IMR-90 (cell line): ENCODE data around the gene IRF4. TPM values are rescaled to one million over a fixed set of nuclear protein-coding genes. Genes with fewer than 3 reads are reported as not detected.

Source experiments
- ATAC-seq: fragments of 200-7000 bp; cut with Tn5 transposase; 2 replicates; pipeline ENCODE4 v1.9.1; 2020; ENCODE audit warnings: low read depth, mild to moderate bottlenecking, moderate library complexity
- BruUV-seq: library from RNA; stranded (reverse); fragments of 400-500 nt; replicated peaks from 2 replicates; lab custom pipeline; 2021; lab: Mats Ljungman, UMichigan
- CTCF ChIA-PET: fragments of 300-600 bp; formaldehyde crosslinking; extraction: SDS; loops from one replicate; lab custom pipeline; 2021; ENCODE audit warnings: antibody characterized with exemption; lab: Yijun Ruan, JAX
- POLR2A ChIA-PET: fragments of 300-600 bp; sonication (Branson Sonifier 250); formaldehyde crosslinking; loops from one replicate; lab custom pipeline; 2022; ENCODE audit warnings: antibody characterized with exemption; ENCODE audit not compliant: unreplicated experiment; lab: Charles Lee
- DNase-seq: peaks from one replicate; pipeline ENCODE4 v3.0.0; 2013
- H2AFZ ChIP-seq: replicated peaks from 2 replicates; pipeline ENCODE3; 2013; ENCODE audit warnings: low read length, mild to moderate bottlenecking; ENCODE audit not compliant: poor library complexity
- H2AK5ac ChIP-seq: 2 replicates; pipeline ENCODE4 v1.6.1; 2013; ENCODE audit warnings: low read depth, low read length, inconsistent platforms
- H2AK9ac ChIP-seq: replicated peaks from 2 replicates; pipeline ENCODE3; 2013; ENCODE audit warnings: mild to moderate bottlenecking, low read depth, low read length, moderate library complexity; ENCODE audit not compliant: poor library complexity
- H2BK120ac ChIP-seq: 2 replicates; pipeline ENCODE4 v1.6.1; 2013; ENCODE audit warnings: low read depth, low read length, inconsistent platforms
- H2BK15ac ChIP-seq: 3 replicates; pipeline ENCODE4 v1.6.1; 2013; ENCODE audit warnings: low read depth, low read length, inconsistent platforms
- H2BK20ac ChIP-seq: 2 replicates; pipeline ENCODE4 v1.6.1; 2013; ENCODE audit warnings: low read depth, mild to moderate bottlenecking, inconsistent platforms, low read length, moderate library complexity
- H2BK5ac ChIP-seq: 2 replicates; pipeline ENCODE4 v1.6.1; 2013; ENCODE audit warnings: mild to moderate bottlenecking, low read depth, low read length, inconsistent platforms; ENCODE audit not compliant: poor library complexity, severe bottlenecking
- H3K14ac ChIP-seq: replicated peaks from 2 replicates; pipeline ENCODE4 v1.6.1; 2013; ENCODE audit warnings: low read depth, low read length, inconsistent platforms
- H3K18ac ChIP-seq: 2 replicates; pipeline ENCODE4 v1.6.1; 2013; ENCODE audit warnings: low read depth, low read length, control low read depth
- H3K23ac ChIP-seq: 2 replicates; pipeline ENCODE4 v1.6.1; 2013; ENCODE audit warnings: low read depth, low read length, inconsistent platforms
- H3K27ac ChIP-seq: 2 replicates; pipeline ENCODE4 v1.5.1; 2013; ENCODE audit warnings: mild to moderate bottlenecking, control low read depth, low read length; ENCODE audit not compliant: insufficient read depth
- H3K27me3 ChIP-seq: 2 replicates; pipeline ENCODE4 v1.6.1; 2013; ENCODE audit warnings: low read length; ENCODE audit not compliant: control insufficient read depth, insufficient read depth
- H3K36me3 ChIP-seq: 2 replicates; pipeline ENCODE4 v1.6.1; 2013; ENCODE audit warnings: low read length, mixed read lengths; ENCODE audit not compliant: control insufficient read depth, insufficient read depth
- H3K4ac ChIP-seq: 2 replicates; pipeline ENCODE4 v1.6.1; 2013; ENCODE audit warnings: low read depth, low read length, inconsistent platforms
- H3K4me1 ChIP-seq: 2 replicates; pipeline ENCODE4 v1.6.1; 2013; ENCODE audit warnings: low read length, mixed read lengths; ENCODE audit not compliant: control insufficient read depth, insufficient read depth
- H3K4me2 ChIP-seq: 2 replicates; pipeline ENCODE4 v1.6.1; 2013; ENCODE audit warnings: low read depth, mild to moderate bottlenecking, control low read depth, low read length, moderate library complexity
- H3K4me3 ChIP-seq: 2 replicates; pipeline ENCODE4 v1.5.1; 2013; ENCODE audit warnings: low read depth, mild to moderate bottlenecking, control low read depth, low read length, moderate library complexity; ENCODE audit not compliant: insufficient read depth
- H3K56ac ChIP-seq: 2 replicates; pipeline ENCODE4 v1.6.1; 2013; ENCODE audit warnings: low read length, inconsistent platforms; ENCODE audit not compliant: insufficient read depth; ENCODE audit errors: extremely low read depth
- H3K79me1 ChIP-seq, 2 experiments: 2 replicates each; pipeline ENCODE4 v1.6.1; 2013; ENCODE audit warnings: low read length in 2 of 2, inconsistent platforms in 1 of 2, low read depth in 1 of 2
- H3K9ac ChIP-seq: 2 replicates; pipeline ENCODE4 v1.6.1; 2013; ENCODE audit warnings: low read depth, low read length, control low read depth
- H3K9me1 ChIP-seq: 2 replicates; pipeline ENCODE4 v1.6.1; 2013; ENCODE audit warnings: low read length, inconsistent platforms; ENCODE audit not compliant: insufficient read depth
- H3K9me3 ChIP-seq: 2 replicates; pipeline ENCODE4 v1.6.1; 2013; ENCODE audit warnings: low read length; ENCODE audit not compliant: control insufficient read depth, insufficient read depth
- H4K20me1 ChIP-seq: 2 replicates; pipeline ENCODE4 v1.6.1; 2013; ENCODE audit warnings: low read length, inconsistent platforms; ENCODE audit not compliant: insufficient read depth
- H4K5ac ChIP-seq: 2 replicates; pipeline ENCODE4 v1.6.1; 2013; ENCODE audit warnings: mild to moderate bottlenecking, low read depth, low read length, control low read depth
- H4K8ac ChIP-seq, 2 experiments: 2 replicates each; pipeline ENCODE4 v1.6.1; 2013; ENCODE audit warnings: low read depth in 2 of 2, low read length in 2 of 2, control low read depth in 1 of 2, inconsistent platforms in 1 of 2
- H4K91ac ChIP-seq: 2 replicates; pipeline ENCODE4 v1.6.1; 2013; ENCODE audit warnings: low read depth, low read length, inconsistent platforms; ENCODE audit not compliant: insufficient read depth
- BHLHE40 ChIP-seq: fragments of 150-350 bp; IDR thresholded peaks from 2 replicates; pipeline ENCODE4 v1.6.1; 2016; ENCODE audit warnings: mild to moderate bottlenecking, low read depth, low read length
- CEBPB ChIP-seq: IDR thresholded peaks from 2 replicates; pipeline ENCODE4 v1.6.1; 2012; ENCODE audit warnings: low read depth, low read length, improper control_type of control experiment
- CHD1 ChIP-seq: IDR thresholded peaks from 2 replicates; pipeline ENCODE4 v1.6.1; 2012; ENCODE audit warnings: low read depth, low read length, improper control_type of control experiment
- FOS ChIP-seq: fragments of 150-350 bp; IDR thresholded peaks from 2 replicates; pipeline ENCODE4 v1.6.1; 2016; ENCODE audit warnings: low read depth, low read length
- MAFK ChIP-seq: IDR thresholded peaks from 2 replicates; pipeline ENCODE4 v1.6.1; 2012; ENCODE audit warnings: low read depth, low read length, improper control_type of control experiment
- NFE2L2 ChIP-seq: fragments of 150-350 bp; IDR thresholded peaks from 2 replicates; pipeline ENCODE4 v1.6.1; 2016; ENCODE audit warnings: low read depth, mild to moderate bottlenecking, low read length
- RCOR1 ChIP-seq: IDR thresholded peaks from 2 replicates; pipeline ENCODE4 v1.6.1; 2012; ENCODE audit warnings: mild to moderate bottlenecking, low read length, improper control_type of control experiment; ENCODE audit not compliant: insufficient replicate concordance
- WGBS, 2 experiments: methylation state at CpG; one replicate each; pipeline versions ENCODE4 v1.1.5 to v1.1.7; 2013; ENCODE audit warnings: missing lambda C conversion rate in 2 of 2; ENCODE audit not compliant: insufficient read length in 1 of 2; ENCODE audit errors: extremely low coverage in 2 of 2; 5-methylcytosine and 5-hydroxymethylcytosine counted together
- dilution Hi-C: fragments of 300-500 bp; cut with HindIII; formaldehyde crosslinking; loops from one replicate; pipeline ENCODE4 v1.14.3; 2018; ENCODE audit warnings: low sequenced_read_pairs; ENCODE audit not compliant: unreplicated experiment
- in situ Hi-C: fragments of 300-500 bp; cut with MboI; formaldehyde crosslinking; loops from 3 replicates; pipeline ENCODE4 v1.14.3; 2019; ENCODE audit warnings: low sequenced_read_pairs, inconsistent platforms, mixed read lengths
- intact Hi-C: fragments of 100-400 bp; cut with micrococcal nuclease; formaldehyde crosslinking; loops from 2 replicates; pipeline ENCODE4 v1.10.0; 2022
- polyA plus RNA-seq, 3 experiments: library from polyadenylated mRNA; depleted of rRNA; stranded (reverse); fragments of >200 nt; gene quantifications; 2 replicates each; pipeline ENCODE4 v1.2.3, GENCODE V29; 2012; ENCODE audit warnings: low replicate concordance in 1 of 3
- total RNA-seq: library from RNA; depleted of rRNA; stranded (reverse); fragments of >200 nt; gene quantifications from 2 replicates; pipeline ENCODE4 v1.2.3, GENCODE V29; 2012
- TF ChIP-seq, protein P1 (sequence below): fragments of 150-350 bp; IDR thresholded peaks from 2 replicates; pipeline ENCODE4 v1.6.1; 2016; ENCODE audit warnings: low read depth, mild to moderate bottlenecking, low read length, moderate library complexity, borderline replicate concordance
- TF ChIP-seq, protein P2 (sequence below): fragments of 150-350 bp; IDR thresholded peaks from 2 replicates; pipeline ENCODE4 v1.6.1; 2017; ENCODE audit warnings: mild to moderate bottlenecking, antibody characterized with exemption, low read length, low read depth

IRF4 gene
- total and polyA plus RNA-seq, 2 of the 4 experiments (the other 2 are of a cell fraction): not detected

DNA sequence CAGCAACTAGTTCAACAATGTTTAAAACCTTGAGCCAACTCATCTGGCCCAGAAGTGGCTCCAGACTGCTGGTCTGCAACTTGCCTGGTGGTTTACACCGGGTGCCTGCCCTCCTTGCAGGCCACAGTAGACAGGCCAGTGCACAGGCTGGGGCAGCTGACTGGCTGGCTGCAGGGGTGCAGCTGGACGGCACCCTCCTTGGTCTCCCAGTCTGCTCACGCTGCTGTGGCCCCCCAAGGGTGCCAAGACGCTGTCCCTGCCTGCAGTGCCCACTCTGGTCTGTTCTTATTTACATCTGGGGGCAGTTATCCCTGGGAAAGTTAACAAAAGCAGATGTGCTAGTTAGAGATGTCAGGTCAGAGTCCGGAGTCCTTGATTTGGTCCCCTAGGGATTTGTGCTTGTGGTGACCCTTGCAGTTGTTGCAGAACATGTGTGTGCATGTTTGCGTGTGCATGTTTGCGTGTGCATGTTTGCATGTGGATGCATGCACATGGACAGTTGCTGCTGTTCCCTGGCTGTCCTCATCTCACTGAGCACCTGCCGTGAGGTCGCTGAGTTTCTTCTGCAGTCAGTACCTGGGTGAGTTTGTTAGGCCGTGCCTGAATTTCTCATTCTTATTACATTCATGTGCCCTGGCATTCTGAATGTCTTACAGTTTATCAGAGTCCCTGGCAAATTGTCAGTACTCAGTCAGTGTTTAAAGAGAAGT, 48.2 kb upstream of the IRF4 start:
- Histone ChIP-seq H3K27me3 (no peaks in the 10 kb centered on the region), H2AK5ac (no peak overlapping the region), H3K18ac (no peak overlapping the region), H3K79me1 (no peaks in the 10 kb centered on the region), H2AK9ac (no peak overlapping the region), H3K14ac (no peak overlapping the region), H4K91ac (no peak overlapping the region), H3K4me1 (no peaks in the 10 kb centered on the region), H2BK5ac (no peak overlapping the region), H3K36me3 (no peaks in the 10 kb centered on the region), H2AFZ (no peak overlapping the region), H2BK15ac (no peak overlapping the region), H3K27ac (no peak overlapping the region), H2BK20ac (no peak overlapping the region), H3K9ac (no peak overlapping the region), H4K8ac (no peak overlapping the region), H3K9me3 (no peaks in the 10 kb centered on the region; the same call in 1 of the 2 replicates), H4K20me1 (no peaks in the 10 kb centered on the region; the same call in 1 of the 2 replicates), H3K23ac (no peak overlapping the region), H3K4ac (no peak overlapping the region), H3K56ac (no peak overlapping the region), H4K5ac (no peak overlapping the region), H3K4me3 (no peak overlapping the region), H2BK120ac (no peak overlapping the region), H3K4me2 (no peak overlapping the region), H3K9me1 (no peaks in the 10 kb centered on the region; the same call in 1 of the 2 replicates)
- no peak for DNase-seq
- dilution Hi-C loops: no loop called here
- ChIA-PET CTCF (no interaction called here), POLR2A (no interaction called here)
- in situ Hi-C loops: no loop called here
- TF ChIP-seq NFE2L2 (no peak), BHLHE40 (no peak), CHD1 (no peak), RCOR1 (no peak), FOS (no peak), CEBPB (no peak), MAFK (no peak)
- TF ChIP-seq, protein P1, sequence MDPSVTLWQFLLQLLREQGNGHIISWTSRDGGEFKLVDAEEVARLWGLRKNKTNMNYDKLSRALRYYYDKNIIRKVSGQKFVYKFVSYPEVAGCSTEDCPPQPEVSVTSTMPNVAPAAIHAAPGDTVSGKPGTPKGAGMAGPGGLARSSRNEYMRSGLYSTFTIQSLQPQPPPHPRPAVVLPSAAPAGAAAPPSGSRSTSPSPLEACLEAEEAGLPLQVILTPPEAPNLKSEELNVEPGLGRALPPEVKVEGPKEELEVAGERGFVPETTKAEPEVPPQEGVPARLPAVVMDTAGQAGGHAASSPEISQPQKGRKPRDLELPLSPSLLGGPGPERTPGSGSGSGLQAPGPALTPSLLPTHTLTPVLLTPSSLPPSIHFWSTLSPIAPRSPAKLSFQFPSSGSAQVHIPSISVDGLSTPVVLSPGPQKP: no peak
- TF ChIP-seq, protein P2, sequence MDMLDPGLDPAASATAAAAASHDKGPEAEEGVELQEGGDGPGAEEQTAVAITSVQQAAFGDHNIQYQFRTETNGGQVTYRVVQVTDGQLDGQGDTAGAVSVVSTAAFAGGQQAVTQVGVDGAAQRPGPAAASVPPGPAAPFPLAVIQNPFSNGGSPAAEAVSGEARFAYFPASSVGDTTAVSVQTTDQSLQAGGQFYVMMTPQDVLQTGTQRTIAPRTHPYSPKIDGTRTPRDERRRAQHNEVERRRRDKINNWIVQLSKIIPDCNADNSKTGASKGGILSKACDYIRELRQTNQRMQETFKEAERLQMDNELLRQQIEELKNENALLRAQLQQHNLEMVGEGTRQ: no peak
- 84% methylated on average over 4 of the region's 10 CpGs; no CpG with 5 or more reads in 1 of the 2 experiments for WGBS, 2 experiments
- BruUV-seq: no TSS peak
- ATAC-seq: no peak
- intact Hi-C loops: no loop called here
